ENCODE measurements around the gene LSR. TPM values are rescaled to one million over a fixed set of nuclear protein-coding genes. Genes with fewer than 3 reads are reported as not detected.
"Not testable (repeated sequence)": the region's sequence is repeated elsewhere in the genome, so short reads cannot be mapped to it uniquely, and the experiment has no call there.

The LSR gene
- total and polyA plus RNA-seq, 12 donors: 3.2 to 10.4 (median 5.2) TPM

GRCh38 chr19:35236638-35237400 is 12.0 kb upstream of the LSR start:
- Histone ChIP-seq H3K4me1 (peaks cover 0 to 11% (median 0%) of the 10 kb centered on the region in 9 donors), H3K9me3 (peaks cover 0 to 15% (median 9%) of the 10 kb centered on the region in 11 donors), H3K36me3 (no peaks in the 10 kb centered on the region), H3K27me3 (peaks cover 0 to 4% (median 0%) of the 10 kb centered on the region in 7 donors), H3K4me3 (no peak overlapping the region), H3K27ac (no peak overlapping the region)
- intact Hi-C loops (cut with DNase I): no loop called here
- DNase-seq (no peak), ATAC-seq (peak in 1 of 8 donors; percentile 13)
- TF ChIP-seq CTCF (IDR thresholded peaks at IDR 0.05): peak in 4 of 9 donors; percentile 20 to 25 (median 23)
- WGBS, 2 donors: 75 to 78% methylated on average over 6 of the region's 6 CpGs

- H3K36me3 ChIP-seq; ATAC-seq; H3K4me3 ChIP-seq; DNase-seq; H3K27ac ChIP-seq; H3K27me3 ChIP-seq; intact Hi-C loops (cut with DNase I): not testable (repeated sequence)
- peaks cover 0 to 22% (median 9%) of the 10 kb centered on the region in 11 donors for H3K9me3 ChIP-seq
- peaks cover 0 to 11% (median 0%) of the 10 kb centered on the region in 9 donors for H3K4me1 ChIP-seq
- 82 to 89% methylated on average over 1 of the region's 1 CpG for WGBS, 2 donors
Observed at GRCh38 chr19:35239597-35239996, 9.2 kb upstream of the LSR start.

GRCh38 chr19:35240327-35240726 is 8.5 kb upstream of the LSR start:
- Histone ChIP-seq H3K27me3 (peaks cover 0 to 7% (median 0%) of the 10 kb centered on the region in 7 donors), H3K4me3 (no peak overlapping the region), H3K4me1 (peaks cover 0 to 11% (median 0%) of the 10 kb centered on the region in 9 donors), H3K27ac (peak overlapping the region in 1 of 10 donors; percentile 65), H3K9me3 (peaks cover 0 to 23% (median 9%) of the 10 kb centered on the region in 11 donors), H3K36me3 (no peaks in the 10 kb centered on the region)
- 89 to 93% methylated on average over 1 of the region's 1 CpG for WGBS, 2 donors
- TF ChIP-seq CTCF (IDR thresholded peaks at IDR 0.05): no peak
- peak in 1 of 8 donors; percentile 46 for ATAC-seq
- DNase-seq: no peak
- intact Hi-C loops (cut with DNase I): no loop called here

- no peak for ATAC-seq
- WGBS, 2 donors: 91 to 93% methylated on average over 1 of the region's 1 CpG
- H3K4me1 ChIP-seq: peaks cover 0 to 13% (median 0%) of the 10 kb centered on the region in 9 donors
- DNase-seq: no peak
- H3K27me3 ChIP-seq: peaks cover 0 to 7% (median 0%) of the 10 kb centered on the region in 7 donors
- intact Hi-C loops (cut with DNase I): no loop called here
- no peak for TF ChIP-seq CTCF (IDR thresholded peaks at IDR 0.05)
- no peak overlapping the region for H3K27ac ChIP-seq
- no peaks in the 10 kb centered on the region for H3K36me3 ChIP-seq
- no peak overlapping the region for H3K4me3 ChIP-seq
- H3K9me3 ChIP-seq: peaks cover 0 to 29% (median 9%) of the 10 kb centered on the region in 11 donors
Observed at GRCh38 chr19:35241417-35241816, 7.4 kb upstream of the LSR start.

All from heart right ventricle (tissue), 16 donors.